Measurements from ENCODE around the gene ZNF445.
"Not testable (repeated sequence)": the region's sequence is repeated elsewhere in the genome, so short reads cannot be mapped to it uniquely, and the experiment has no call there.

DNA sequence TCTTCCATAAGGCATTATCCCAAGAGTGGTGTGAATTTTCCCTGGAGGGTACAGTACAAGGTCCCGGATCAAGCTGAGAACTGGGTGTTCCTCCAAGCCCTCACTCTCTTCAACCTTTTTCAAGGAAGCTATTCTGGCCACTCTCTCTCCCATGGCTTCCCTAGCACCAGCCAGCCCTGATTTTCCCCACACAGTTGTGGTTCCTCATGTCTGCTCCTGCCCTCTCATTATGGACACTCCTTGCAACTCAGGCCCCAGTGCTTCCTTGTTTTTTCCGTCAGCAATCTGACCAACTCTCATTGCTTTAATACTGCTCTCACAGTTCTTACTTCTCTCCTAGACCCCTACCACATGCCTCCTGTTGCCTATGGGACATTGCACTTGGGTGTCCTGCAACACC is 25.7 kb upstream of the ZNF445 start:
- TF ChIP-seq, protein P1, sequence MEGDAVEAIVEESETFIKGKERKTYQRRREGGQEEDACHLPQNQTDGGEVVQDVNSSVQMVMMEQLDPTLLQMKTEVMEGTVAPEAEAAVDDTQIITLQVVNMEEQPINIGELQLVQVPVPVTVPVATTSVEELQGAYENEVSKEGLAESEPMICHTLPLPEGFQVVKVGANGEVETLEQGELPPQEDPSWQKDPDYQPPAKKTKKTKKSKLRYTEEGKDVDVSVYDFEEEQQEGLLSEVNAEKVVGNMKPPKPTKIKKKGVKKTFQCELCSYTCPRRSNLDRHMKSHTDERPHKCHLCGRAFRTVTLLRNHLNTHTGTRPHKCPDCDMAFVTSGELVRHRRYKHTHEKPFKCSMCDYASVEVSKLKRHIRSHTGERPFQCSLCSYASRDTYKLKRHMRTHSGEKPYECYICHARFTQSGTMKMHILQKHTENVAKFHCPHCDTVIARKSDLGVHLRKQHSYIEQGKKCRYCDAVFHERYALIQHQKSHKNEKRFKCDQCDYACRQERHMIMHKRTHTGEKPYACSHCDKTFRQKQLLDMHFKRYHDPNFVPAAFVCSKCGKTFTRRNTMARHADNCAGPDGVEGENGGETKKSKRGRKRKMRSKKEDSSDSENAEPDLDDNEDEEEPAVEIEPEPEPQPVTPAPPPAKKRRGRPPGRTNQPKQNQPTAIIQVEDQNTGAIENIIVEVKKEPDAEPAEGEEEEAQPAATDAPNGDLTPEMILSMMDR (IDR thresholded peaks at IDR 0.05): not testable (repeated sequence)
- TF ChIP-seq POLR2A (IDR thresholded peaks at IDR 0.05): not testable (repeated sequence)

All from Peyer's patch (tissue), 4 donors.